Breast epithelium (tissue), 4 donors: ENCODE data around the gene PATZ1. TPM values are rescaled to one million over a fixed set of nuclear protein-coding genes. Genes with fewer than 3 reads are reported as not detected.

Source experiments
- DNase-seq, 2 donors: peaks; one replicate each; pipeline ENCODE4 v3.0.0-alpha.2; 2019; ENCODE audit warnings: low spot score in 2 of 2
- H3K27ac ChIP-seq, 2 donors: fragments of 200-600 bp; sonication (generic) in 1 of 2; one replicate each; pipeline ENCODE4 v1.5.1; 2016 to 2019; ENCODE audit warnings: mild to moderate bottlenecking in 1 of 2
- H3K27me3 ChIP-seq, 2 donors: fragments of 200-600 bp; sonication (generic) in 1 of 2; one replicate each; pipeline versions ENCODE4 v1.5.1 to v1.6.0; 2017 to 2019; ENCODE audit warnings: control low read depth in 1 of 2, mild to moderate bottlenecking in 1 of 2
- H3K36me3 ChIP-seq: fragments of 200-600 bp; one replicate; pipeline ENCODE4 v1.5.1; 2019
- H3K4me1 ChIP-seq, 2 donors: fragments of 200-600 bp; sonication (generic); one replicate each; pipeline ENCODE4 v1.5.1; 2016 to 2019; ENCODE audit warnings: control low read depth in 1 of 2
- H3K4me3 ChIP-seq, 3 donors: fragments of 200-600 bp; sonication (generic); 1 replicate in 2 of 3; 2 replicates in 1 of 3; pipeline ENCODE4 v1.5.1; 2016 to 2019; ENCODE audit warnings: mild to moderate bottlenecking in 3 of 3, moderate library complexity in 2 of 3
- H3K9me3 ChIP-seq, 2 donors: fragments of 200-600 bp; sonication (generic) in 1 of 2; one replicate each; pipeline ENCODE4 v1.5.1; 2016 to 2019; ENCODE audit warnings: control low read depth in 1 of 2
- POLR2A ChIP-seq: fragments of 450-650 bp; IDR thresholded peaks from one replicate; pipeline ENCODE4 v1.6.1; 2016; ENCODE audit warnings: antibody characterized with exemption, mild to moderate bottlenecking, moderate library complexity
- POLR2AphosphoS5 ChIP-seq, 3 donors: sonication (generic); formaldehyde crosslinking; IDR thresholded peaks; one replicate each; pipeline ENCODE4 v1.6.1; 2017; ENCODE audit warnings: antibody characterized with exemption in 3 of 3
- intact Hi-C: fragments of 100-400 bp; cut with DNase I; formaldehyde crosslinking; loops from one replicate; pipeline ENCODE4 v1.15.1; 2023; ENCODE audit warnings: low total_unique reads
- total RNA-seq, 3 donors: library from RNA; depleted of rRNA; stranded (reverse); fragments of >200 nt; gene quantifications; one replicate each; pipeline ENCODE4 v1.1.0, GENCODE V29; 2016
- TF ChIP-seq, protein P1 (sequence below), 3 donors: fragments of 450-650 bp; IDR thresholded peaks; one replicate each; pipeline ENCODE4 v1.5.1; 2016 to 2017; ENCODE audit warnings: antibody characterized with exemption in 3 of 3, mild to moderate bottlenecking in 3 of 3, moderate library complexity in 3 of 3

The PATZ1 gene
- total RNA-seq, 3 donors from 2014 or later = 15.4 to 49.6 (median 40.6) TPM

DNA sequence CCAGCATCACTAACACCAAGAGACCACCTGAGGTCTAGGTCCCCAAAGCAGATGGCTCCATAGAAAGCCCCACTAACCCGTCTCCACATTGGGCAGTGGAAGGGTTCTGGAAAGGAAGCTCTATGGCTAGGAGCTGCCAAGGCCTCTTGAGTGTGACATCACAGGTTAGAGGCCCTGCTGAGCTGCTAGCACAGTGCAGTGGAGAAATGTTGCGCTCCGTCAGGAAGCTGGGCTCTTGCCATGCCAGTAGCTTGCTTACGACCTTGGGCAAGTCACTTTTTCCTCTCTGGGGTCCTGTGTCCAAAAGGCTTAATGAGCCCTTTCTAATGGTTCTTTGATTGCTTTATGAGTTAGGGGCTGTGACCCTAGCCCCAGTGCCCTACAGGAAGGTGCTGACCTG, 64.4 kb downstream of the PATZ1 start:
- TF ChIP-seq POLR2AphosphoS5 (IDR thresholded peaks at IDR 0.05) (no peak), POLR2A (no peak)
- TF ChIP-seq, protein P1, sequence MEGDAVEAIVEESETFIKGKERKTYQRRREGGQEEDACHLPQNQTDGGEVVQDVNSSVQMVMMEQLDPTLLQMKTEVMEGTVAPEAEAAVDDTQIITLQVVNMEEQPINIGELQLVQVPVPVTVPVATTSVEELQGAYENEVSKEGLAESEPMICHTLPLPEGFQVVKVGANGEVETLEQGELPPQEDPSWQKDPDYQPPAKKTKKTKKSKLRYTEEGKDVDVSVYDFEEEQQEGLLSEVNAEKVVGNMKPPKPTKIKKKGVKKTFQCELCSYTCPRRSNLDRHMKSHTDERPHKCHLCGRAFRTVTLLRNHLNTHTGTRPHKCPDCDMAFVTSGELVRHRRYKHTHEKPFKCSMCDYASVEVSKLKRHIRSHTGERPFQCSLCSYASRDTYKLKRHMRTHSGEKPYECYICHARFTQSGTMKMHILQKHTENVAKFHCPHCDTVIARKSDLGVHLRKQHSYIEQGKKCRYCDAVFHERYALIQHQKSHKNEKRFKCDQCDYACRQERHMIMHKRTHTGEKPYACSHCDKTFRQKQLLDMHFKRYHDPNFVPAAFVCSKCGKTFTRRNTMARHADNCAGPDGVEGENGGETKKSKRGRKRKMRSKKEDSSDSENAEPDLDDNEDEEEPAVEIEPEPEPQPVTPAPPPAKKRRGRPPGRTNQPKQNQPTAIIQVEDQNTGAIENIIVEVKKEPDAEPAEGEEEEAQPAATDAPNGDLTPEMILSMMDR (IDR thresholded peaks at IDR 0.05) = no peak
- peak overlapping the region; percentile 33 to 34 for H3K27ac ChIP-seq
- DNase-seq = no peak

DNA sequence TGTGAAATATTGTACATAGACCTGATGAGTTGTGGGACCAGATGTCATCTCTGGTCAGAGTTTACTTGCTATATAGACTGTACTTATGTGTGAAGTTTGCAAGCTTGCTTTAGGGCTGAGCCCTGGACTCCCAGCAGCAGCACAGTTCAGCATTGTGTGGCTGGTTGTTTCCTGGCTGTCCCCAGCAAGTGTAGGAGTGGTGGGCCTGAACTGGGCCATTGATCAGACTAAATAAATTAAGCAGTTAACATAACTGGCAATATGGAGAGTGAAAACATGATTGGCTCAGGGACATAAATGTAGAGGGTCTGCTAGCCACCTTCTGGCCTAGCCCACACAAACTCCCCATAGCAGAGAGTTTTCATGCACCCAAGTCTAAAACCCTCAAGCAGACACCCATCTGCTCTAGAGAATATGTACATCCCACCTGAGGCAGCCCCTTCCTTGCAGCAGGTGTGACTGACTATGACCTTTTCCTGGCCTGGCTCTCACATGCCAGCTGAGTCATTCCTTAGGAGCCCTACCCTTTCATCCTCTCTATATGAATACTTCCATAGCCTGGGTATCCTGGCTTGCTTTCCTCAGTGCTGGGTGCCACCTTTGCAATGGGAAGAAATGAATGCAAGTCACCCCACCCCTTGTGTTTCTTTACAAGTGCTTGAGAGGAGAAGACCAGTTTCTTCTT, 66.2 kb downstream of the PATZ1 start:
- intact Hi-C loops = loop anchor here (10.0 kb wide), 1 partner anchor 65 kb away; the partner anchor contains the start of gene LIMK2
- TF ChIP-seq, protein P1 (IDR thresholded peaks at IDR 0.05) = no peak
- TF ChIP-seq POLR2AphosphoS5 (IDR thresholded peaks at IDR 0.05) (no peak), POLR2A (no peak)
- H3K4me1 ChIP-seq = peaks cover 0 to 4% of the 10 kb centered on the region in 2 donors
- no peaks in the 10 kb centered on the region for H3K27me3 ChIP-seq
- H3K36me3 ChIP-seq = peaks cover 8% of the 10 kb centered on the region
- H3K4me3 ChIP-seq = no peak overlapping the region
- H3K9me3 ChIP-seq = no peaks in the 10 kb centered on the region
- DNase-seq = no peak
- H3K27ac ChIP-seq = peak overlapping the region; percentile 3 to 46

More for the DNA sequence above, 64.4 kb downstream of the PATZ1 start:
- intact Hi-C loops = no loop called here
- H3K9me3 ChIP-seq = no peaks in the 10 kb centered on the region
- H3K4me1 ChIP-seq = peaks cover 0 to 12% of the 10 kb centered on the region in 2 donors
- no peak overlapping the region for H3K4me3 ChIP-seq
- H3K27me3 ChIP-seq = no peaks in the 10 kb centered on the region
- peaks cover 8% of the 10 kb centered on the region for H3K36me3 ChIP-seq

DNA sequence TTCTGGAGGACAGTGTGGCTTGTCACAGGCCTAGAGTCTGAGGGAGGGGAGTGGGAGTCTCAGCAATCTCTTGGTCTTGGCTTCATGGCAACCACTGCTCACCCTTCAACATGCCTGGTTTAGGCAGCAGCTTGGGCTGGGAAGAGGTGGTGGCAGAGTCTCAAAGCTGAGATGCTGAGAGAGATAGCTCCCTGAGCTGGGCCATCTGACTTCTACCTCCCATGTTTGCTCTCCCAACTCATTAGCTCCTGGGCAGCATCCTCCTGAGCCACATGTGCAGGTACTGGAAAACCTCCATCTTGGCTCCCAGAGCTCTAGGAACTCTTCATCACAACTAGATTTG, 66.8 kb downstream of the PATZ1 start:
- H3K9me3 ChIP-seq = no peaks in the 10 kb centered on the region
- H3K27me3 ChIP-seq = no peaks in the 10 kb centered on the region
- H3K4me3 ChIP-seq = no peak overlapping the region
- DNase-seq = no peak
- TF ChIP-seq POLR2AphosphoS5 (IDR thresholded peaks at IDR 0.05) (no peak), POLR2A (no peak)
- TF ChIP-seq, protein P1 (IDR thresholded peaks at IDR 0.05) = no peak
- H3K27ac ChIP-seq = peak overlapping the region; percentile 46 to 50
- no peaks in the 10 kb centered on the region for H3K4me1 ChIP-seq
- peaks cover 8% of the 10 kb centered on the region for H3K36me3 ChIP-seq
- intact Hi-C loops = loop anchor here (10.0 kb wide), 1 partner anchor 64 kb away; the partner anchor contains the start of gene LIMK2

DNA sequence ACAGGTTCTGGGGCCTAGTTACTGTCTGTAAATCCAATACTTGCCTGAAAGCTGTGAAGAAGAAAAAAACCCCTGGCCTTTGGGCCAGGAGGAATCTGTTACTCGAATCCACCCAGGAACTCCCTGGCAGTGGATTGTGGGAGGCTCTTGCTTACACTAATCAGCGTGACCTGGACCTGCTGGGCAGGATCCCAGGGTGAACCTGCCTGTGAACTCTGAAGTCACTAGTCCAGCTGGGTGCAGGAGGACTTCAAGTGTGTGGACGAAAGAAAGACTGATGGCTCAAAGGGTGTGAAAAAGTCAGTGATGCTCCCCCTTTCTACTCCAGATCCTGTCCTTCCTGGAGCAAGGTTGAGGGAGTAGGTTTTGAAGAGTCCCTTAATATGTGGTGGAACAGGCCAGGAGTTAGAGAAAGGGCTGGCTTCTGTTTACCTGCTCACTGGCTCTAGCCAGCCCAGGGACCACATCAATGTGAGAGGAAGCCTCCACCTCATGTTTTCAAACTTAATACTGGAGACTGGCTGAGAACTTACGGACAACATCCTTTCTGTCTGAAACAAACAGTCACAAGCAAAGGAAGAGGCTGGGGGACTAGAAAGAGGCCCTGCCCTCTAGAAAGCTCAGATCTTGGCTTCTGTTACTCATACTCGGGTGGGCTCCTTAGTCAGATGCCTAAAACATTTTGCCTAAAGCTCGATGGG, 67.4 kb downstream of the PATZ1 start:
- peaks cover 0 to 4% of the 10 kb centered on the region in 2 donors for H3K4me1 ChIP-seq
- DNase-seq = peak in 1 of 2 donors; percentile 19
- peak overlapping the region; percentile 46 to 50 for H3K27ac ChIP-seq
- no peaks in the 10 kb centered on the region for H3K27me3 ChIP-seq
- intact Hi-C loops = loop anchor here (10.0 kb wide), 1 partner anchor 64 kb away; the partner anchor contains the start of gene LIMK2
- H3K9me3 ChIP-seq = no peaks in the 10 kb centered on the region
- H3K36me3 ChIP-seq = peaks cover 8% of the 10 kb centered on the region
- TF ChIP-seq POLR2AphosphoS5 (IDR thresholded peaks at IDR 0.05) (no peak), POLR2A (no peak)
- TF ChIP-seq, protein P1 (IDR thresholded peaks at IDR 0.05) = no peak
- H3K4me3 ChIP-seq = no peak overlapping the region

DNA sequence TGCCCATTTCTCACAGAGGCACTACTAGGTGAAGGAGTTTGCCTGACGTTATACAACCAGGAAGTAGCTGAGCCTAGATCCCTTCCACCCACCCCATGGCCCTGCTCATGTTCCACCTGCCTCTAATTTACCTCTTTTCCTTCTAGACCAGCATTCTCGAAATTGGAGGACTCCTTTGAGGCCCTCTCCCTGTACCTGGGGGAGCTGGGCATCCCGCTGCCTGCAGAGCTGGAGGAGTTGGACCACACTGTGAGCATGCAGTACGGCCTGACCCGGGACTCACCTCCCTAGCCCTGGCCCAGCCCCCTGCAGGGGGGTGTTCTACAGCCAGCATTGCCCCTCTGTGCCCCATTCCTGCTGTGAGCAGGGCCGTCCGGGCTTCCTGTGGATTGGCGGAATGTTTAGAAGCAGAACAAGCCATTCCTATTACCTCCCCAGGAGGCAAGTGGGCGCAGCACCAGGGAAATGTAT, 68.0 kb downstream of the PATZ1 start:
- peaks cover 8% of the 10 kb centered on the region for H3K36me3 ChIP-seq
- intact Hi-C loops = loop anchor here (10.0 kb wide), 1 partner anchor 63 kb away; the partner anchor contains the start of gene LIMK2
- no peak for DNase-seq

More for the DNA sequence above, 68.0 kb downstream of the PATZ1 start:
- Histone ChIP-seq H3K4me3 (no peak overlapping the region), H3K27ac (peak overlapping the region; percentile 46 to 50), H3K27me3 (no peaks in the 10 kb centered on the region), H3K4me1 (peaks cover 0 to 5% of the 10 kb centered on the region in 2 donors), H3K9me3 (no peaks in the 10 kb centered on the region)
- TF ChIP-seq POLR2A (no peak), POLR2AphosphoS5 (IDR thresholded peaks at IDR 0.05) (no peak)
- TF ChIP-seq, protein P1 (IDR thresholded peaks at IDR 0.05) = no peak
